H9 (cell line): Measurements from ENCODE around the gene SLC30A3. TPM values are rescaled to one million over a fixed set of nuclear protein-coding genes. Genes with fewer than 3 reads are reported as not detected.

ENCODE experiments used
- DNase-seq: peaks from one replicate; pipeline ENCODE4 v3.0.0-alpha.2; 2017
- H2AFZ ChIP-seq: one replicate; pipeline ENCODE4 v1.6.1; 2013; ENCODE audit warnings: mild to moderate bottlenecking, low read length, control low read depth, moderate library complexity
- H2AK5ac ChIP-seq: 2 replicates; pipeline ENCODE4 v1.6.1; 2013; ENCODE audit warnings: low read length, control low read depth, mixed read lengths; ENCODE audit not compliant: insufficient read length
- H2BK120ac ChIP-seq: one replicate; pipeline ENCODE4 v1.6.1; 2013; ENCODE audit warnings: low read depth, mild to moderate bottlenecking, low read length, control low read depth, inconsistent platforms; ENCODE audit not compliant: poor library complexity, severe bottlenecking
- H2BK12ac ChIP-seq: 2 replicates; pipeline ENCODE4 v1.6.1; 2013; ENCODE audit warnings: low read length, control low read depth, mixed read lengths, low read depth; ENCODE audit not compliant: insufficient read length
- H2BK15ac ChIP-seq: 2 replicates; pipeline ENCODE4 v1.6.1; 2013; ENCODE audit warnings: low read depth, low read length, control low read depth
- H2BK20ac ChIP-seq: one replicate; pipeline ENCODE4 v1.6.1; 2013; ENCODE audit warnings: low read depth, mild to moderate bottlenecking, low read length, control low read depth, inconsistent platforms; ENCODE audit not compliant: poor library complexity, severe bottlenecking
- H2BK5ac ChIP-seq: 2 replicates; pipeline ENCODE4 v1.6.1; 2013; ENCODE audit warnings: low read length, control low read depth, mixed read lengths; ENCODE audit not compliant: insufficient read length
- H3K14ac ChIP-seq: 2 replicates; pipeline ENCODE4 v1.6.1; 2013; ENCODE audit warnings: low read length, control low read depth; ENCODE audit not compliant: insufficient read depth
- H3K18ac ChIP-seq: 2 replicates; pipeline ENCODE4 v1.6.1; 2013; ENCODE audit warnings: low read depth, mild to moderate bottlenecking, mixed read lengths, low read length, control low read depth; ENCODE audit not compliant: insufficient read length
- H3K23ac ChIP-seq: 2 replicates; pipeline ENCODE4 v1.6.1; 2013; ENCODE audit warnings: low read length, control low read depth, mixed read lengths, low read depth; ENCODE audit not compliant: insufficient read length
- H3K23me2 ChIP-seq: 2 replicates; pipeline ENCODE4 v1.6.1; 2013; ENCODE audit warnings: low read depth, mild to moderate bottlenecking, mixed read lengths, low read length, control low read depth; ENCODE audit not compliant: insufficient read length, poor library complexity, severe bottlenecking
- H3K27ac ChIP-seq: 2 replicates; pipeline ENCODE4 v1.5.1; 2013; ENCODE audit warnings: low read length, control low read depth, mixed read lengths, low read depth; ENCODE audit not compliant: insufficient read length
- H3K27me3 ChIP-seq: 2 replicates; pipeline ENCODE4 v1.6.1; 2013; ENCODE audit warnings: low read length, control low read depth, inconsistent platforms; ENCODE audit not compliant: insufficient read depth
- H3K4ac ChIP-seq: 2 replicates; pipeline ENCODE4 v1.6.1; 2013; ENCODE audit warnings: low read depth, mild to moderate bottlenecking, control low read depth, inconsistent platforms, low read length, moderate library complexity
- H3K4me1 ChIP-seq: 2 replicates; pipeline ENCODE4 v1.6.1; 2013; ENCODE audit warnings: low read length, control low read depth, inconsistent platforms; ENCODE audit not compliant: insufficient read depth
- H3K4me2 ChIP-seq: 2 replicates; pipeline ENCODE4 v1.6.1; 2013; ENCODE audit warnings: low read length, control low read depth, mixed read lengths; ENCODE audit not compliant: insufficient read length, insufficient read depth
- H3K56ac ChIP-seq: 2 replicates; pipeline ENCODE4 v1.6.1; 2013; ENCODE audit warnings: low read depth, mild to moderate bottlenecking, mixed read lengths, low read length, control low read depth; ENCODE audit not compliant: insufficient read length
- H3K79me1 ChIP-seq: 2 replicates; pipeline ENCODE4 v1.6.1; 2013; ENCODE audit warnings: low read depth, mild to moderate bottlenecking, moderate library complexity, low read length, control low read depth, inconsistent platforms; ENCODE audit not compliant: insufficient read depth, poor library complexity, severe bottlenecking
- H3K79me2 ChIP-seq: 2 replicates; pipeline ENCODE4 v1.6.1; 2013; ENCODE audit warnings: low read length, control low read depth, inconsistent platforms; ENCODE audit not compliant: insufficient read depth
- H3K9ac ChIP-seq: 2 replicates; pipeline ENCODE4 v1.6.1; 2013; ENCODE audit warnings: low read length, control low read depth, mixed read lengths; ENCODE audit not compliant: insufficient read length; ENCODE audit errors: extremely low read depth
- H3K9me3 ChIP-seq: one replicate; pipeline ENCODE4 v1.6.1; 2013; ENCODE audit warnings: low read depth, low read length, inconsistent platforms; ENCODE audit not compliant: control insufficient read depth
- H3T11ph ChIP-seq: one replicate; pipeline ENCODE4 v1.6.1; 2013; ENCODE audit warnings: mild to moderate bottlenecking, low read length, control low read depth, inconsistent platforms
- H4K20me1 ChIP-seq: one replicate; pipeline ENCODE4 v1.6.1; 2013; ENCODE audit not compliant: control insufficient read depth, insufficient read length, insufficient read depth
- H4K5ac ChIP-seq: 2 replicates; pipeline ENCODE4 v1.6.1; 2013; ENCODE audit warnings: low read depth, mild to moderate bottlenecking, mixed read lengths, low read length, control low read depth; ENCODE audit not compliant: insufficient read length
- H4K8ac ChIP-seq: replicated peaks from 2 replicates; pipeline ENCODE4 v1.6.1; 2013; ENCODE audit warnings: low read length, control low read depth, mixed read lengths, low read depth; ENCODE audit not compliant: insufficient read length
- H4K91ac ChIP-seq: 2 replicates; pipeline ENCODE4 v1.6.1; 2013; ENCODE audit warnings: low read depth, mild to moderate bottlenecking, moderate library complexity, mixed read lengths, low read length, control low read depth; ENCODE audit not compliant: insufficient read length
- H3K27ac Mint-ChIP-seq, 3 experiments: 2 replicates in 2 of 3; 3 replicates in 1 of 3; pipeline ENCODE4 v1.8.0; 2020 to 2021; ENCODE audit warnings: mixed read lengths in 3 of 3, mild to moderate bottlenecking in 1 of 3, moderate library complexity in 1 of 3
- H3K27me3 Mint-ChIP-seq: 2 replicates; pipeline ENCODE4 v1.8.0; 2021; ENCODE audit warnings: low read depth, mild to moderate bottlenecking, moderate library complexity, mixed read lengths
- H3K36me3 Mint-ChIP-seq, 3 experiments: 2 replicates in 2 of 3; 3 replicates in 1 of 3; pipeline ENCODE4 v1.8.0; 2020 to 2021; ENCODE audit warnings: low read depth in 3 of 3, mixed read lengths in 3 of 3; ENCODE audit not compliant: insufficient read depth in 1 of 3
- H3K4me1 Mint-ChIP-seq, 2 experiments: 2 replicates each; pipeline ENCODE4 v1.8.0; 2020; ENCODE audit warnings: mixed read lengths in 2 of 2
- H3K4me3 Mint-ChIP-seq, 2 experiments: 2 replicates in 1 of 2; 3 replicates in 1 of 2; pipeline ENCODE4 v1.8.0; 2020 to 2021; ENCODE audit warnings: mild to moderate bottlenecking in 2 of 2, mixed read lengths in 2 of 2, moderate library complexity in 1 of 2
- H3K9me3 Mint-ChIP-seq, 2 experiments: 2 replicates in 1 of 2; 3 replicates in 1 of 2; pipeline ENCODE4 v1.8.0; 2020; ENCODE audit warnings: mild to moderate bottlenecking in 2 of 2, mixed read lengths in 2 of 2, moderate library complexity in 1 of 2
- CTCF ChIP-seq: fragments of 200-600 bp; sonication (generic); conservative IDR thresholded peaks from 3 replicates; pipeline ENCODE4 v1.8.0; 2021; ENCODE audit warnings: antibody characterized with exemption, mild to moderate bottlenecking
- WGBS: extraction: QIAGEN DNeasy Blood & Tissue Kit; methylation state at CpG from one replicate; pipeline ENCODE4 v1.1.7; 2013; ENCODE audit warnings: missing lambda C conversion rate, low lambda C conversion rate, mixed read lengths; ENCODE audit not compliant: insufficient read length; ENCODE audit errors: extremely low coverage; 5-methylcytosine and 5-hydroxymethylcytosine counted together
- total RNA-seq: library from RNA; stranded (reverse); gene quantifications from 2 replicates; pipeline ENCODE4 v1.2.1, GENCODE V29; 2021

SLC30A3 gene
- total RNA-seq, 1 experiment from 2014 or later = 2.5 TPM

GRCh38 chr2:27282892-27283291 lies 20.0 kb upstream of the SLC30A3 start:
- no peaks in the 10 kb centered on the region for H3K9me3 ChIP-seq
- no peak overlapping the region for H2BK12ac ChIP-seq
- peaks cover 6% of the 10 kb centered on the region for H3K23me2 ChIP-seq
- no peak overlapping the region for H2AFZ ChIP-seq
- no peaks in the 10 kb centered on the region for H4K20me1 ChIP-seq
- H4K5ac ChIP-seq = peak overlapping the region; percentile 18
- peaks cover 13% of the 10 kb centered on the region; the same call in 1 of the 2 replicates for H3K4me1 ChIP-seq
- H3K4ac ChIP-seq = no peak overlapping the region
- no CpG with 5 or more reads among the region's 5 CpGs for WGBS
- no peak overlapping the region for H3K23ac ChIP-seq
- H2BK120ac ChIP-seq = no peak overlapping the region
- Mint-ChIP-seq H3K4me3 (peak overlapping the region; percentile 54 to 71), H3K36me3 (no peaks in the 10 kb centered on the region), H3K27ac (peak overlapping the region in 2 of 3 experiments; percentile 28 to 66; a peak in 1 of 7 replicates), H3K27me3 (peaks cover 36% of the 10 kb centered on the region), H3K4me1 (peaks cover 58 to 65% of the 10 kb centered on the region in 2 experiments), H3K9me3 (no peaks in the 10 kb centered on the region)
- no peak overlapping the region for H2BK20ac ChIP-seq
- TF ChIP-seq CTCF = no peak
- peak; percentile 52 for DNase-seq
- no peak overlapping the region for H3K56ac ChIP-seq
- H2BK5ac ChIP-seq = no peak overlapping the region
- peak overlapping the region; percentile 66 for H3K4me2 ChIP-seq
- H3K79me2 ChIP-seq = no peaks in the 10 kb centered on the region
- peak overlapping the region; percentile 71 for H3K14ac ChIP-seq
- no peaks in the 10 kb centered on the region for H3K27me3 ChIP-seq
- H3K18ac ChIP-seq = peak overlapping the region; percentile 64
- H3K79me1 ChIP-seq = no peaks in the 10 kb centered on the region
- no peak overlapping the region for H4K91ac ChIP-seq
- no peak overlapping the region for H3K9ac ChIP-seq
- no peak overlapping the region for H3T11ph ChIP-seq
- no peak overlapping the region for H4K8ac ChIP-seq
- no peak overlapping the region for H2AK5ac ChIP-seq
- no peak overlapping the region for H2BK15ac ChIP-seq
- H3K27ac ChIP-seq = no peak overlapping the region
